Measurements from ENCODE around the gene ZNF14.
A peak's percentile ranks its signal among the peaks of the same experiment; 100 is the strongest.
"Not testable (repeated sequence)": the region's sequence is repeated elsewhere in the genome, so short reads cannot be mapped to it uniquely, and the experiment has no call there.

The ZNF14 gene

GRCh38 chr19:19668230-19669012 is 64.5 kb downstream of the ZNF14 start, which contains the start of gene ZNF101:
TSS of gene ZNF101 (plus strand) at chr19:19668839. CDS start at chr19:19668964, 125 bp downstream.
- Histone ChIP-seq H3K4ac (ENCODE audit: low read depth in 1 of 2, low read length in 2 of 2) (no peak within 1 kb of the TSS), H2BK120ac (ENCODE audit: low read depth, low read length) (no peak within 1 kb of the TSS), H3K18ac (ENCODE audit: low read depth in 1 of 2, low read length in 2 of 2) (peak within 1 kb of the TSS in 1 of 2 experiments; percentile 38), H3K27ac (ENCODE audit: low read length, poor library complexity, severe bottlenecking) (peak within 1 kb of the TSS; percentile 38), H3K27me3 (ENCODE audit: control insufficient read depth in 1 of 2, insufficient read depth in 1 of 2, low read length in 2 of 2) (no peaks in the 10 kb centered on the region), H4K91ac (ENCODE audit: low read length) (no peak within 1 kb of the TSS), H3K36me3 (ENCODE audit: control insufficient read depth in 1 of 2, insufficient read depth in 2 of 2, low read depth in 1 of 2, low read length in 2 of 2) (peaks cover 5 to 13% of the 10 kb centered on the region in 2 experiments), H2BK12ac (ENCODE audit: low read length in 2 of 2) (no peak within 1 kb of the TSS), H2AFZ (ENCODE audit: low read depth, low read length) (peak within 1 kb of the TSS; percentile 62), H3K9me3 (ENCODE audit: control insufficient read depth, low read length) (peaks cover 5% of the 10 kb centered on the region), H3K79me1 (replicated peaks; ENCODE audit: low read length, poor library complexity, severe bottlenecking) (peaks cover 19% of the 10 kb centered on the region), H2BK15ac (ENCODE audit: low read depth, poor library complexity, severe bottlenecking) (peak within 1 kb of the TSS; percentile 36), H3K4me3 (ENCODE audit: insufficient read depth in 1 of 2, low read depth in 1 of 2, low read length in 2 of 2) (peak within 1 kb of the TSS; percentile 86 to 92), H3K9ac (ENCODE audit: low read length) (peak within 1 kb of the TSS; percentile 96), H2BK5ac (ENCODE audit: low read depth, low read length, poor library complexity, severe bottlenecking) (no peak within 1 kb of the TSS), H3K23ac (ENCODE audit: low read length in 2 of 2) (no peak within 1 kb of the TSS), H3K14ac (ENCODE audit: low read length in 2 of 2) (no peak within 1 kb of the TSS), H3K4me2 (ENCODE audit: low read length, poor library complexity, severe bottlenecking) (peak within 1 kb of the TSS; percentile 80), H2AK5ac (ENCODE audit: low read length, severe bottlenecking) (no peak within 1 kb of the TSS), H4K8ac (ENCODE audit: low read length) (peak within 1 kb of the TSS; percentile 85), H3K4me1 (ENCODE audit: control insufficient read depth, insufficient read depth, low read depth, low read length) (peaks cover 12% of the 10 kb centered on the region)
- DNase-seq, result peak; percentile 90
- 14% methylated on average over 36 of the region's 36 CpGs for WGBS

GRCh38 chr19:19665420-19665948 is 67.4 kb downstream of the ZNF14 start:
- not testable (repeated sequence) for DNase-seq; H3K9ac ChIP-seq (ENCODE audit: low read length); H2BK12ac ChIP-seq (ENCODE audit: low read length in 2 of 2); H3K4me2 ChIP-seq (ENCODE audit: low read length, poor library complexity, severe bottlenecking); H2BK120ac ChIP-seq (ENCODE audit: low read depth, low read length); H3K23ac ChIP-seq (ENCODE audit: low read length in 2 of 2); H2BK5ac ChIP-seq (ENCODE audit: low read depth, low read length, poor library complexity, severe bottlenecking); H3K9me3 ChIP-seq (ENCODE audit: control insufficient read depth, low read length); H3K4me3 ChIP-seq (ENCODE audit: insufficient read depth in 1 of 2, low read depth in 1 of 2, low read length in 2 of 2); H4K8ac ChIP-seq (ENCODE audit: low read length); H2AK5ac ChIP-seq (ENCODE audit: low read length, severe bottlenecking); H3K18ac ChIP-seq (ENCODE audit: low read depth in 1 of 2, low read length in 2 of 2); H3K27ac ChIP-seq (ENCODE audit: low read length, poor library complexity, severe bottlenecking); H3K4ac ChIP-seq (ENCODE audit: low read depth in 1 of 2, low read length in 2 of 2); H4K91ac ChIP-seq (ENCODE audit: low read length); H2BK15ac ChIP-seq (ENCODE audit: low read depth, poor library complexity, severe bottlenecking); H3K27me3 ChIP-seq (ENCODE audit: control insufficient read depth in 1 of 2, insufficient read depth in 1 of 2, low read length in 2 of 2); H3K14ac ChIP-seq (ENCODE audit: low read length in 2 of 2); H3K36me3 ChIP-seq (ENCODE audit: control insufficient read depth in 1 of 2, insufficient read depth in 2 of 2, low read depth in 1 of 2, low read length in 2 of 2); H2AFZ ChIP-seq (ENCODE audit: low read depth, low read length)
- 95% methylated on average over 22 of the region's 22 CpGs for whole genome bisulfite sequencing
- H3K4me1 ChIP-seq (ENCODE audit: control insufficient read depth, insufficient read depth, low read depth, low read length), result peaks cover 29% of the 10 kb centered on the region
- H3K79me1 ChIP-seq (replicated peaks; ENCODE audit: low read length, poor library complexity, severe bottlenecking), result peaks cover 11% of the 10 kb centered on the region

DNA sequence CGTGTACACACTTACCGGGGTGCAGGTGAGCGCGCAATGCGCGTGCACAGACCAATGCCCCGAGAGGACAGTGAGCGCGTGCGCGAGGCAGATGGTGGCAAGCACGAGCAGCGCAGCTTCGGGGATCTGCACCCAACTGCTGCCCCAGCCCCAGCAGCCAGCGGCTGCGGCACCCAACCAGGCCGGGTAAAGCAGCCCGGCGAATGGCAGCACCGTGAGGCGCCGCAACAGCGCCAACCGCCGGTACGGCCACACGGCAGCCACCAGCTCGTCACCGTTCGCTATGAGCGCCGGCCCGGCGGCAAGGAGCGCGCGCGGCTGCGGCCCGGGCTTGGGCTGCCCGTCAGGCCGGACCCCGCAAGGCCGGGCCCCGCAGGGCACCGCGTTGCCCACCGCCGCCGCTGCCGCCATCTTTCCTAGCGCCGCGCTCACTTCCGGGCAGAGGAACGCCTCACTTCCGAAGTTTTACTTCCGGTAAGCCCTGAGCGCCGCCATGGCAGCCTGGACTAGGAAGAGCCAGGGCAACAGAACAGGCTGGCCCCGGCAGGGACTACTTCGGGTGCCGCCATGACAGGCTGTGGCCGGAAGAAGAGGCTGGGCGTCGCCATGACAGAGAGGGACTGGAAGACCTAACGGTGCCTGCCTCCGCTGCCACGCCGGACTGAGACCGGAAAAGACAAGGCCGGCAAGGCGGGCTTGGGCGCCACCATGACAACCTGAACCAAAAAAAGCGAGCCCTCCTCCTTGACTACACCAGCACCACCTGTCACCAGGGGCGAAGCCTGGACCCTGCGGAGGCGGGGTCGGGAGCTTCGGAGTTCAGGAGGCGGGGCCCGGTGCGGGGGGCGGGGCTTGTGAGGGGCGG is 69.4 kb downstream of the ZNF14 start, which contains the start of gene ATP13A1:
ATP13A1 (minus strand) TSS at position 421 of the 865 bp plus-strand sequence; CDS start at position 411, 10 bp downstream.
- Histone ChIP-seq H3K79me1 (replicated peaks; ENCODE audit: low read length, poor library complexity, severe bottlenecking) (peaks cover 8% of the 10 kb centered on the region), H3K27ac (ENCODE audit: low read length, poor library complexity, severe bottlenecking) (peak within 1 kb of the TSS; percentile 92), H2BK12ac (ENCODE audit: low read length in 2 of 2) (no peak within 1 kb of the TSS), H2BK5ac (ENCODE audit: low read depth, low read length, poor library complexity, severe bottlenecking) (peak within 1 kb of the TSS; percentile 86), H3K23ac (ENCODE audit: low read length in 2 of 2) (peak within 1 kb of the TSS; percentile 83 to 99), H2AFZ (ENCODE audit: low read depth, low read length) (peak within 1 kb of the TSS; percentile 88), H3K18ac (ENCODE audit: low read depth in 1 of 2, low read length in 2 of 2) (peak within 1 kb of the TSS; percentile 85 to 97), H3K9me3 (ENCODE audit: control insufficient read depth, low read length) (no peaks in the 10 kb centered on the region), H4K91ac (ENCODE audit: low read length) (peak within 1 kb of the TSS; percentile 96), H3K9ac (ENCODE audit: low read length) (peak within 1 kb of the TSS; percentile 96), H4K8ac (ENCODE audit: low read length) (peak within 1 kb of the TSS; percentile 96), H3K36me3 (ENCODE audit: control insufficient read depth in 1 of 2, insufficient read depth in 2 of 2, low read depth in 1 of 2, low read length in 2 of 2) (peaks cover 22 to 24% of the 10 kb centered on the region in 2 experiments), H2BK120ac (ENCODE audit: low read depth, low read length) (peak within 1 kb of the TSS; percentile 92), H2BK15ac (ENCODE audit: low read depth, poor library complexity, severe bottlenecking) (peak within 1 kb of the TSS; percentile 75), H3K4me1 (ENCODE audit: control insufficient read depth, insufficient read depth, low read depth, low read length) (peaks cover 20% of the 10 kb centered on the region), H3K4ac (ENCODE audit: low read depth in 1 of 2, low read length in 2 of 2) (peak within 1 kb of the TSS; percentile 85 to 95), H2AK5ac (ENCODE audit: low read length, severe bottlenecking) (no peak within 1 kb of the TSS), H3K4me2 (ENCODE audit: low read length, poor library complexity, severe bottlenecking) (peak within 1 kb of the TSS; percentile 85), H3K27me3 (ENCODE audit: control insufficient read depth in 1 of 2, insufficient read depth in 1 of 2, low read length in 2 of 2) (no peaks in the 10 kb centered on the region), H3K14ac (ENCODE audit: low read length in 2 of 2) (peak within 1 kb of the TSS in 1 of 2 experiments; percentile 91), H3K4me3 (ENCODE audit: insufficient read depth in 1 of 2, low read depth in 1 of 2, low read length in 2 of 2) (peak within 1 kb of the TSS; percentile 99)
- WGBS, result 1% methylated on average over 76 of the region's 85 CpGs
- DNase-seq, result peak; percentile 98
